Thoracic aorta (tissue), 2 donors: ENCODE measurements around the gene REEP3. TPM values are rescaled to one million over a fixed set of nuclear protein-coding genes. Genes with fewer than 3 reads are reported as not detected.

Experiments used
- ATAC-seq: fragments of 150-250 bp; one replicate; pipeline ENCODE4 v1.8.0; 2017; ENCODE audit warnings: low read depth; ENCODE audit not compliant: insufficient number of reproducible peaks, low FRiP score
- DNase-seq: peaks from one replicate; pipeline ENCODE4 v3.0.0-alpha.2; 2020; ENCODE audit warnings: low spot score
- H3K27ac ChIP-seq, 2 donors: fragments of 200-600 bp; sonication (generic); 1 replicate in 1 of 2; 2 replicates in 1 of 2; pipeline ENCODE4 v1.5.1; 2016; ENCODE audit warnings: mild to moderate bottlenecking in 2 of 2, moderate library complexity in 2 of 2
- H3K27me3 ChIP-seq: fragments of 200-600 bp; sonication (generic); replicated peaks from 2 replicates; pipeline ENCODE4 v1.6.0; 2016; ENCODE audit warnings: mild to moderate bottlenecking; ENCODE audit not compliant: insufficient read depth
- H3K36me3 ChIP-seq: fragments of 200-600 bp; sonication (generic); one replicate; pipeline ENCODE4 v1.5.1; 2016
- H3K4me1 ChIP-seq, 2 donors: fragments of 200-600 bp; sonication (generic); 1 replicate in 1 of 2; 2 replicates in 1 of 2; pipeline versions ENCODE4 v1.5.1 to v1.6.0; 2016; ENCODE audit warnings: low read depth in 2 of 2, mild to moderate bottlenecking in 1 of 2; ENCODE audit not compliant: control insufficient read depth in 1 of 2
- H3K4me3 ChIP-seq: fragments of 200-600 bp; sonication (generic); 2 replicates; pipeline ENCODE4 v1.5.1; 2016; ENCODE audit warnings: mild to moderate bottlenecking
- H3K9me3 ChIP-seq: fragments of 200-600 bp; sonication (generic); 2 replicates; pipeline ENCODE4 v1.5.1; 2016
- CTCF ChIP-seq: fragments of 200-600 bp; sonication (generic); IDR thresholded peaks from one replicate; pipeline ENCODE4 v1.5.1; 2019; ENCODE audit warnings: antibody characterized with exemption
- total RNA-seq, 2 donors: library from RNA; depleted of rRNA; stranded (reverse); fragments of >200 nt; gene quantifications; one replicate each; pipeline versions ENCODE4 v1.1.0 to v1.2.3, GENCODE V29; 2016

Gene REEP3
- total RNA-seq, 2 donors from 2014 or later, result 75.0 to 91.6 TPM

DNA sequence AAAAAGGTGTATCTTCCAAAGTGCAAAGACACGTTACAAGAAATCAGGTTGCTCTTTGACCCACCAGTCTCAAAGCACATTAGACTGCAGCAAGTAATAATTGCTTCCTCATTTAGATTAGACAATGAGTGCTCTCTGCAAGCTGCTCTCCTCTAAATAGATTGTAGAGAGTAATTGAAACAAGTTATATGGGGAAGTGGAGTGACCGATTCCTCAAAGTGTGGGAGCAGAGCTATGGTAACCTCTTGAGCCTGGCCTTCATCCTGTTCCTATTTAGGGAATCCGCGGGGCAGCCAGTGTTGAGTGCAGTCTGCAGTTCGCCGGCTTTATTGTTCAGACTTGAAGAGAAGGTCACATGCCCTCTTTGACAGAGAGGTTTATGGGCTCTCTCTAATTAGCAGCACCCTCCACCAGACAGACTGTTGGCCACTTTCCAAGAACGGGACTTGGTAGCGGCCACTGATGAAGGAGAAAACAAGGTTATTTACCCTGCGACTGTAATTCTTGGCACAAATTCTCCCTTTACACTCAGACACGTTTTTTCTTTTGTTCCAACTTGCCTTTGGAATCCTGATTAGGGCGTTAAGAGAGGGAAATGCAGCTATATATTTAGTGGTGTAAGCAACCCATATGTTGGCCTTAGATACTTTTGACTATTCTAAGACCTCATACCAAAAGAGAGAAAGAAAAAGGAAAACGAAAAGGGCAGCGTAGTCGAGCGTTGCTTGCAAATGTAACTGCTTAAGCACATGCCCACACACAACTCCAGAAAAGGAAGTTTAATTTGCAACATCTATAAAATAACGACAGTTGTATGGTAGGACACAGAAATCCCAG is 107.5 kb downstream of the REEP3 start:
- peak; percentile 18 for DNase-seq
- Histone ChIP-seq H3K27ac (peak overlapping the region; percentile 89 to 96), H3K9me3 (no peaks in the 10 kb centered on the region), H3K4me3 (peak overlapping the region; percentile 90), H3K36me3 (no peaks in the 10 kb centered on the region), H3K4me1 (peaks cover 7 to 25% of the 10 kb centered on the region in 2 donors), H3K27me3 (no peaks in the 10 kb centered on the region)
- no peak for ATAC-seq
- TF ChIP-seq CTCF, result no peak

DNA sequence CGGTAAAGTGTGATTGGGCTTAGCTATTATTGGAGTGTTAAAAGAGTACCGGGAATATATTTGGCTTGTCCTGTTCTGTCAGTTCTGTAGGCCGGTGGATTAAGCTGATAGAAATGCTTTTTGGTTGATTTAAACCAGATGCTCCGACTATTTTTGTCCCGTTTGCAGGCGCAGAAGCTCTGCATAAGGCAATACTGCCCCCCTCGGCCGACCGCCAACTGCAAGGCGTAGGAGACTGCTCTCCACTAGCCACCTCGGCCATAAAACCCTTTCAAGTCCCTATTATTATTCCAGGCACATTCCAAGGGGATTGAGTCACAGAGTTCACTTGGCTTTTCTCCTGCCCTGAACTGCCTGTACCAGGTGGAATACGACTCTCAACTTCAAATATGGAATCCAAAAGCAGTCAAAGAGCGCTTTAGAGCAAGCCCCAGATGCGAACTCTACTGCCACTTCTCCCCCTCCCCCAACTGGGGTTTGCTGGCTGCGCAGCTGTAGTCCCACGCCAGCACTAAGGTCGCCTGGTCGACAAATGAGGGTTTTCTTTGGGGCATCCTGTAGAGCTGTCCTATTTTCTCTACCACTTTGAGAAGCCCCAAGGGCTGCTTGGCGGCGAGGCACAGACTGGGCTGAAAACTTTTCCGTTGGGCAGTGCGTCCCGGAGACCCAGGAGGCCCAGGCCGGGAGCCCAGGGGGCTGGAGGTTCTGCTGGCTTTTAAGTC is 108.3 kb downstream of the REEP3 start:
- H3K4me1 ChIP-seq, result peaks cover 7 to 25% of the 10 kb centered on the region in 2 donors
- H3K27ac ChIP-seq, result peak overlapping the region; percentile 89 to 96
- H3K27me3 ChIP-seq, result no peaks in the 10 kb centered on the region
- ATAC-seq (peak; percentile 75), DNase-seq (peak; percentile 90)
- TF ChIP-seq CTCF, result peak; percentile 43
- no peaks in the 10 kb centered on the region for H3K9me3 ChIP-seq
- H3K36me3 ChIP-seq, result no peaks in the 10 kb centered on the region
- H3K4me3 ChIP-seq, result peak overlapping the region; percentile 90

DNA sequence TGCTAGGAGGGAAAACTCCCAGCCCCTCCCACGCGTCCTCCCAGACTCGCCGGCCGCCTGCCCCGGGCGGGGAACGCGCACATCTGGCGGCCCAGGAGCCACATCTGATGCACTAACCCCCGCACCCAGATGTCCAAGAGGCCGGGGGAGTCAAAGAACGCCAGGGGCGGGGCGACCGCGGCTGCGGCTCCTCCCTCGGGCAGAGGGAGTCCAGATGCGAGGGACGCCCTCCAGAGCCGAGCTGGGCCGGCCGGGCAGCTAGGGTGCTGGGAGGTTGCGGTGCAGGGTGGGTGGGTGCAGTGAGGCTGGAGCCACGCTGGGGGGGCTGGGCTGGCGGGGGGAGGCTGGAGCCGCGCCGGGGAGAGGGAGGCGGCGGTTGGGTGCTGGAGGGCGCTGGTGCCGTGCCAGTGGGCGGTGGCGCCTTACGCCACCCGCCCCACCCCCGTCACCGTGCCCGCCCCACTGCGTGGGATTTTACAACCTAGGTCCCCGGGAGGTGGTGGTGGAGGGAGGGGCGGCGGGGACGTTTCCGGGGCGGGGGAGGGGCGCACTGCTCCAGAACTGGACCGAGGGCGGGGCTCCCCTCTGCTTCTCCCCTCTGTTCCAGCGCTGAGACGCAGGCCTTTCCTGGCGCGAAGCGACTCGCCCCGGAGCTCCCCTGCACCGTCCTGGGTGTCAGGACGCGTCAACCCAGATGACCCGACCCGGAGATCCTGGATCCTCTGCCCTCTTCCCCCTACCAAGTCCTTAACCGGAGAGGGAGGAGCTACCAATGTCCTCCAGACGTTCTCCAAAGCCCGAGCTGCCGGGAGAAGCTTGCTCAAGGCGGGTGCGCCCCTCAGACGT is 109.1 kb downstream of the REEP3 start:
- H3K36me3 ChIP-seq, result no peaks in the 10 kb centered on the region
- H3K4me3 ChIP-seq, result peak overlapping the region; percentile 90
- no peaks in the 10 kb centered on the region for H3K27me3 ChIP-seq
- peak; percentile 59 for ATAC-seq
- peak overlapping the region; percentile 89 to 96 for H3K27ac ChIP-seq
- TF ChIP-seq CTCF, result no peak
- H3K4me1 ChIP-seq, result peaks cover 7 to 25% of the 10 kb centered on the region in 2 donors
- peak; percentile 66 for DNase-seq
- no peaks in the 10 kb centered on the region for H3K9me3 ChIP-seq

- Histone ChIP-seq H3K4me3 (peak overlapping the region; percentile 90), H3K9me3 (no peaks in the 10 kb centered on the region), H3K36me3 (no peaks in the 10 kb centered on the region), H3K27ac (peak overlapping the region; percentile 89 to 96), H3K27me3 (no peaks in the 10 kb centered on the region), H3K4me1 (peaks cover 7 to 25% of the 10 kb centered on the region in 2 donors)
- no peak for TF ChIP-seq CTCF
- no peak for DNase-seq
- no peak for ATAC-seq
These were observed 109.9 kb downstream of the REEP3 start for GRCh38 chr10:63630931-63631680.
